ENCODE measurements around the gene C11orf86.
"Not testable (repeated sequence)": the region's sequence is repeated elsewhere in the genome, so short reads cannot be mapped to it uniquely, and the experiment has no call there.

Gene C11orf86

GRCh38 chr11:66967670-66968425 lies 7.3 kb upstream of the C11orf86 start:
- DNase-seq (ENCODE audit: low spot score): no peak

GRCh38 chr11:66969584-66970225 lies 5.4 kb upstream of the C11orf86 start:
- DNase-seq (ENCODE audit: low spot score): no peak

- DNase-seq (ENCODE audit: low spot score): no peak
These were observed 4.7 kb upstream of the C11orf86 start for GRCh38 chr11:66970371-66970806.

- no peak for DNase-seq (ENCODE audit: low spot score)
These were observed 4.2 kb upstream of the C11orf86 start for GRCh38 chr11:66970807-66971442.

- no peak for DNase-seq (ENCODE audit: low spot score)
These were observed 3.6 kb upstream of the C11orf86 start for GRCh38 chr11:66971488-66971887.

- DNase-seq (ENCODE audit: low spot score): no peak
These were observed 1.0 kb upstream of the C11orf86 start for GRCh38 chr11:66973956-66974580.

- no peak for DNase-seq (ENCODE audit: low spot score)
These were observed 412 bp downstream of the C11orf86 start for GRCh38 chr11:66975405-66976027.

GRCh38 chr11:66976028-66976467 lies 944 bp downstream of the C11orf86 start:
- DNase-seq (ENCODE audit: low spot score): peak; percentile 73

GRCh38 chr11:66976925-66977324 lies 1.8 kb downstream of the C11orf86 start:
- DNase-seq (ENCODE audit: low spot score): no peak

- DNase-seq (ENCODE audit: low spot score): no peak
These were observed 3.1 kb downstream of the C11orf86 start for GRCh38 chr11:66978229-66978628.

- DNase-seq (ENCODE audit: low spot score): no peak
These were observed 3.6 kb downstream of the C11orf86 start for GRCh38 chr11:66978717-66979116.

- DNase-seq (ENCODE audit: low spot score): no peak
These were observed 4.4 kb downstream of the C11orf86 start for GRCh38 chr11:66979336-66979980.

- peak; percentile 79 for DNase-seq (ENCODE audit: low spot score)
These were observed 7.0 kb downstream of the C11orf86 start for GRCh38 chr11:66981976-66982578.

- no peak for DNase-seq (ENCODE audit: low spot score)
These were observed 8.3 kb downstream of the C11orf86 start for GRCh38 chr11:66983275-66983924.

GRCh38 chr11:66985508-66986177 lies 10.5 kb downstream of the C11orf86 start:
- DNase-seq (ENCODE audit: low spot score): no peak

- no peak for DNase-seq (ENCODE audit: low spot score)
These were observed 11.1 kb downstream of the C11orf86 start for GRCh38 chr11:66986178-66986545.

GRCh38 chr11:66987158-66987620 lies 12.1 kb downstream of the C11orf86 start:
- no peak for DNase-seq (ENCODE audit: low spot score)

GRCh38 chr11:66987924-66988637 lies 13.0 kb downstream of the C11orf86 start:
- DNase-seq (ENCODE audit: low spot score): no peak

- DNase-seq (ENCODE audit: low spot score): not testable (repeated sequence)
These were observed 13.6 kb downstream of the C11orf86 start for GRCh38 chr11:66988741-66989140.
